Measurements from ENCODE around the gene DNTT.

The DNTT gene

GRCh38 chr10:96304230-96304629, at the start of gene DNTT:
Gene DNTT, plus strand, starts transcription at chr10:96304434. Its CDS starts 64 bp downstream, at chr10:96304498.
- DNase-seq (ENCODE audit: low read depth): no peak

DNA sequence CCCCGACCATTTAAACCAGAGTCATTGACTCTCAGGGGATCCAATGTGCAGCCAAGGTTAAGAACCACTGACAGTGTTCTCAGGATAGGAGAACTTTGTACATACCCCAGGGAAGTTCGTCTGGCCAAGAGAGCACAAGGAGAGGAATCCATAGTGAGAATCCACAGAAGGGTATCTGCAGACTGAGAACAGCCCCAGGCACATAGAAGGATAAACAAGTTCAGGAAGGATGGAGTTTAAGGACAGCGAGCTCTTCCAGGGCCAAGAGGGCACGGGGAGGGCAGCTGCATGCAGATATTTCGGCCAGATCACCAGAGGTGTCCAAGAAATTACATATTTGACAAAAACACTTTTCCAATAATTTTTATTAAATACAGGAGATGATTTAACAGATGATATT, 49.3 kb upstream of the DNTT start:
- DNase-seq (ENCODE audit: low read depth): no peak

GRCh38 chr10:96255549-96256333, 48.5 kb upstream of the DNTT start:
- no peak for DNase-seq (ENCODE audit: low read depth)

DNA sequence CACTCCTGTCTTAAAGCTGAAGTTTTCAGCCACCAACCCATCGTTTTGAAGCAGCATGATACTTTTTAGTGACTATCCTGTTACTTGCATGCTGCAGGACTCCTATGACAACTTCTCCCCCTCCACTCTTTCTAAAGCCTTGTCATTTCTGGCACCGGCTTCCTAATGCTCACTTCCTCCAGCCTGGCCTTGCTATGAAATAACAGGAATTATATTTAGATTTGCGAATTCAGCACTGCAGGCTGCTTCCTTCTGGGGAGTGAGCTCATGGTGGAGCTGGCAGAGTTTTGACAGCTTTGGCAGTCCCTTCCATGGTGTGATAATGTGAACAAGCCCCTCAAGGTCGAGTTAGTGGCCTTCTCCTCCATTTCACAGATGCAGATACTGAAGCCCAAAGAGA, 46.3 kb upstream of the DNTT start:
- no peak for DNase-seq (ENCODE audit: low read depth)

DNA sequence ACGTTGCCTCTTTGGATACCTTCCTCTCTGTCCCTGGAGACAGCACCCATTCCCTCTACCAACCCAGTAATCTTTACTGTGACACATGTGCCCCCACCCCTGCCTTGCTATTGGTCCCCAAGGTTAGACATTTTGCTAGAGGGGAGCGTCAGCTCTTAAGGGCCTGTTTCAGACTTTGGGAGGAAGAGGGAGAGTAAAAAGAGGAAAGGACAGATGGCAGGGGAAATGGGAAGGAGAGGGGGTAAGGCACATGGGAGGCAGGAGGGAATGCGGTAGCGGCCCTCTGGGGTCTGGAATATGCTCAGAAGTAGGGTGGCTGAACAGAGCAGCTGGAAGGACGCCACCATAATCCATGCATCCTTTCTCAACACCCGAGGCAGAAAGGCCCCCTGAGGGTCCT, 45.1 kb upstream of the DNTT start:
- no peak for DNase-seq (ENCODE audit: low read depth)

DNA sequence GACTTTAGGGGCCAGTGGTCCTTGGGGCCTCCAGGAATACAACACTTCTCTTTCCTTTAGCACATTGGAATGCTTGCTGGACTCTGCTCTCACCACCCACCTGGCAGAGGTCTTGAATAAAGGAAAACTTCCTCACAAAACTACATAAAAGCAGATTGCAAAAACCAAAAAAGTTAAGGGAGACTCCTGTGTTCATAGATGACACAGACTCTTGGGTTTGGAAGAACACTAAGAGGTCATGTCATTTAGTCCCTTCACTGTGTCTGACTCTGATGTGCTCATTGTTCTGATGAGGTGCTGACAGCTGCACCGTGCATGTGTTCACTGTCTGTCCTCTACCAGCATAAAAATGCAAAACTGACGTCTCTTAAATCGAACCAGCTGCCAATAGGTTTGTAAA, 44.2 kb upstream of the DNTT start:
- DNase-seq (ENCODE audit: low read depth): no peak

DNA sequence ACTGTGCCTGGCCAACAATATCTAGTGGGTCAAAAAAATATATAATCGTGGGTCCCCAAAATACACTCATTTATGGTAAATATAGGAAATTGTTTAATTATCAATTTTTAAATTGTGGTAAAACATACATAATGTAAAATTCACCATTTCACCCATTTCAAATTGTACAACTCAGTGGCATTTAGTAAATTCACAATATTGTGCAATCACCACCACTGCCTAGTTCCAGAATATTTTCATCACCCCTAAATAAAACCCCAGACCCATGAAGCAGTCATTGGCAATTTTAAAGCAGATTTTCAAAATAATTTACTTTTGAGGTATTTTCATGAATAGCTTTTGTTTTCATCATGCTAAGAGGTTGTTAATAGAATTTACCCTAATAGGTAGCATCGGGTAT, 43.1 kb upstream of the DNTT start:
- DNase-seq (ENCODE audit: low read depth): no peak

DNA sequence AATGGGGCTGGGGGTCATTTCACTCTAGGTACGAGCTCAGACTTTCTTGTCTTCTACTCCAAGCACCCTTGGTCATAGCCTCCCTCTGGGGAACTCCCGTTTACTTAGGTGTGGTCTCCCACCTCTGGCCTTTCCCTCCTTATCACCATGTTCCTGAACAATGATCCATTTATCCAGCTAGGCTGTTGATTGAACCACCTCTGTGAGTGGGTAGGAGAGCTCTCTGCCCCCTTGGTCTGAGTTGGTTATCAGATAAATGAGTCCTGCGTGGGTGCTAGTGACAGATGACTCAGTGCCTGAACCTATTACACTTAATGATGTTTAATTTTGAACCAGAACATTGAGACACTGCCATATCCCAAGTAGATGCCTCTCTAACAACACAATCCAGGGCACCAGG, 42.3 kb upstream of the DNTT start:
- no peak for DNase-seq (ENCODE audit: low read depth)

GRCh38 chr10:96263176-96263575, 41.1 kb upstream of the DNTT start:
- DNase-seq (ENCODE audit: low read depth): no peak

- DNase-seq (ENCODE audit: low read depth): no peak
Observed at GRCh38 chr10:96263669-96264068, 40.6 kb upstream of the DNTT start.

- no peak for DNase-seq (ENCODE audit: low read depth)
Observed at GRCh38 chr10:96264938-96265337, 39.3 kb upstream of the DNTT start.

GRCh38 chr10:96266118-96266770, 38.0 kb upstream of the DNTT start:
- no peak for DNase-seq (ENCODE audit: low read depth)

GRCh38 chr10:96267234-96267705, 37.0 kb upstream of the DNTT start:
- no peak for DNase-seq (ENCODE audit: low read depth)

DNA sequence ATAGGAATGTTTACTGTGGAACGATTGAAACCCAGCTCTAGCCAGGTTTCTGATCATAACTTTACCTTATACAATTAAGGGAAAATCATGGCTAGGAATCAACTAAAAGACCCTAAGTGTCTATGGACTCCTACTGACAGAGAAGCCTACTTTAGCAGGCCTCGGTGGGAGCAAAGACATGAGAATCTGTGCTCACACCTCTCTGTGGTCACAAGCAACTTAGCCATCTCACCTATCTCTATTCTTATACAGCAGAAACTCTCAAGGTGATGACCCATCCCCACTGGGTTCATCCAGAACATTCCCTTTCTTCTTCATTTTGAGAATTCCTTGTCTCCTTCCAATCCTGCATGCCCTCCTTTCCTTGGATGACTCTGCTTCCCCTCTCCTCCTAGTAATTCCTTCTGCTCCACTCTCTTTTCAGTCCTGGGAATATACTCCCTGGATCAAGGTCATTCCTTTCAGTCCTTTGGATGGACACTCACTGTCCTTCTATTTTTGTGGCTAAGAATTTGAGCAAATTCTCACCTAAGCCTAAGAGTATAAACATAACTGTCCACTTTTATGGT, 35.8 kb upstream of the DNTT start:
- no peak for DNase-seq (ENCODE audit: low read depth)

GRCh38 chr10:96269438-96270300, 34.6 kb upstream of the DNTT start:
- no peak for DNase-seq (ENCODE audit: low read depth)

DNA sequence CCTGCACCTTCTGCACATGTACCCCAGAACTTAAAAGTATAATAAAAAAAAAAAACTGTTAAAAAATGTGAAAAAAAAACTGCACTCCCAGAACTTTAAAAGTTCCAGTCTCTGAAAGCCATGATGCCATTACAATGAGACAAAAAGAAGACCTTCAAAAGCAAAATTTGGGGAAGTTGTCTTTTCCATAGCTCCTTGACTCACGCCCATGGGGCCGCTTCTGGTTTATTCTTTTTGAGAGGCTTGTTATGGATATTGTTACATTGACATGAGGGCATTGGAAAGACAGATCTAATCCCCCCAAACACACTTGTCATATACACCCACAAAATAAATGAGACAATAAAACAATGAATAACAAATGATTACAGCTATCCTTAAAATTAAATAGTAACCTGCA, 33.7 kb upstream of the DNTT start:
- DNase-seq (ENCODE audit: low read depth): no peak

DNA sequence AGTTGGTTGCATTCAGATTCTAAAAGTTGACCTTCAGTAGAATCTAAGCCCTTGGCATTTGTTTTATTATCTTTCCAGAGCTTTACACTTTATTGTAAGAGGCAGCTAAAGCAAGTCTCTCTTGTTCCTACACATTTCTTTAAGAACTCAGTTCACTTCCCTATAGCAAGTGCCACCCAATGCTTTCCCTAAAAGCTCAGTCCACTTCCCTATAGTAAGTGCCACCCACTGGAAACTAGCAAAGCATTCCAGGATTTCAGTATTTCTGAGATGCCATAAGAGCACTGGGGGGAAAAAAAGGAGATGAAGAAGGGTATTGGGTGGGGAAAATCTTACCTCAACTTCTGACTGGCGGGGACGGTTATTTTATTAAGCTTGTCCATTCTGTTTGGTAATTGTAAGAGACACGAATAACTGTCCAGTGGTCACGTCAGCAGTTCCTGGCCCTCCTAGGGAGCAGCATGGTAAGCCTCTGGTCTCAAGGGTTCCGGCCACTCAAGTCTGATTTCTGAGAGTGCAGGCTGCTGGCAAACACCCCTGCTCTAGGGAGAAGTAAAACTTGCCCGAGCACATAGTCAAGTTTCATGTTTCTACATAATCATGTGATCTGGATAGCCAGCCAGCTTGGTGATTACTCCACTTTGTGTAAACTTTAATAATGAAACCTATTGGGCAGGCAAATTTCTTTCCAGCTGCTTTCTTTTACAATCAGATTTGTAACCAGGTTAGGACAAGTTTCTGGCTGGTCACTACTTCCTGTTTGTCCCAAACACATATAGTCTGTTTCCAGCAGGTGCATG, 33.0 kb upstream of the DNTT start, which contains the start of gene BLNK:
TSS of gene BLNK (minus strand) at position 554 of the 800 bp plus-strand sequence. CDS start at position 383, 171 bp downstream.
- no peak for DNase-seq (ENCODE audit: low read depth)

DNA sequence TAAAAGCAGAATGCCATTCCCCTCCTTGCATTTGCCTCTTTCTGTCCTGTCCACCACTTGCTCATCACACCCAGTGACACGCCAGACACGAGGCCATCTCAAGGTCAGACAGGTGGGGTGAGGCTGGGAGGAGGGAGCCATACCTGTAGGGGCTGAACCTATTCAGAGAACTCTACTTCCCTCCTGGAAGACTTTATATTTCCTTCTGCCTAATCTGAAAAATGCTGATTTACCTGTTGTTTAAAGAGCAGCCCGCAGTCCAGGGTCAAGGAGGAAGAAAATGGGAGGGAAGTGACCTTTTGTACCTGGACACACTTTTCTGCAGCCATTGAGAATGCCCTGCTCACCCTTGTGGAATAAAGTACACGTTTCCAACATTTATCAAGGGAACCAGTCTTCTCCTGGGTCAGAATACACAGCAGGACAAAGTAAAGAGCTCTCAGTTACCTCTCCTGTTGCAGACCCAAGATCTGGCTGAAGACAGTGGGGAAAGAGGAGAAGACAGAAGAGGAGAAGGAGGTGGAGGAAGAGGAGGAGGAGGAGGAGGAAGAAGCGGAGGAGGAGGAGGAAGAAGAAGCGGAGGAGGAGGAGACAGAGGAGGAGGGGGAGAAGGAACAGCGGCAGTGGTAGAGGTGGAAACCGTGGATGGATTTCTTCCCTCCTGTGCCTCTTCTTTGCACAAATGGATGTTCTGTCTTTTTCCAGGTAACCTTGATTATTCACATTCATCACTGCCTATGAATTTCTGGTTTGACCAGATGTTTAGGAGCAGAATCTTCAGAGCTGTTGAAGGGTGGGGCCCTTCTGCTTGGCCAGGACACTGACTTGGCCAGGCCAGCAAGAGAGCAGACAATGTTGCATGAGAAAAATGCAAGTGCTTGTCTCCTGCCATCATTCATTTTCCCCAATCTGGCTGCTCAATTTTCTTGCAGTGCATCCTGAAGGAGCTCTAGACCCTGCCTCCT, 31.6 kb upstream of the DNTT start:
- no peak for DNase-seq (ENCODE audit: low read depth)

GRCh38 chr10:96275685-96276418, 28.4 kb upstream of the DNTT start:
- no peak for DNase-seq (ENCODE audit: low read depth)

Measured in CMK (cell line).